Measurements from ENCODE around the gene SPINT1.

DNA sequence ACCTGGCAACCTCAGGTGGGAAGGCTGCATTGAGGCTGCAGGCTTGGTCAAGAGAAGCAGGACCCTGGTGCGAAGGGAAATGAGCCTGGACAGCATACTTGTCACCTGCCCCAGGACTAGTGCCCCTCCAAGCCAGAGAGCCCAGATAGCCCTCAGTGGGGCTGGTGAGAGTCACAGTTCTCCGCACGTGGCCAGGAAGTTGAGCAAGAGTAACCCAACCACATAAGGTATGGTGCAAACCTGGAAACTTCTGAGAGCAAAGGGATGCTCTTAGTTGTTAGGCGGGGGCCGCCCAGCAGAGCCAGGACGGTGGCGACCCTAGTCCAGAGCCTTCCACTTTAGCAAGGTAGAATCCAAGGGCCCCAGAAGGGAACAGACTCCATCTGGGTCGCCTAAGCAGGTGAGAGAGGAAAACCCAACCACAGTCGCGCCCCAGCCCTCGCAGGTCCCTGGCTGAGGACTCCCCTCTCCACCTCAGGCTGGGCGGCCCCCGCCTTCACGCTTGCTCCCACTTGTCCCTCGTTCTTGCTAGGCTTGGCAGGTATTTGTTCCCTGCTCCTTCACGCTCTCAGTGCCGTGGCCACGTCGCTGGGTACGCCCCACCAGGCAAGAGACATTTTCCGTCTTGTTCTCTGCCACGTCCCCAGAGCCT lies 49.3 kb downstream of the SPINT1 start:
- TF ChIP-seq, protein P1, sequence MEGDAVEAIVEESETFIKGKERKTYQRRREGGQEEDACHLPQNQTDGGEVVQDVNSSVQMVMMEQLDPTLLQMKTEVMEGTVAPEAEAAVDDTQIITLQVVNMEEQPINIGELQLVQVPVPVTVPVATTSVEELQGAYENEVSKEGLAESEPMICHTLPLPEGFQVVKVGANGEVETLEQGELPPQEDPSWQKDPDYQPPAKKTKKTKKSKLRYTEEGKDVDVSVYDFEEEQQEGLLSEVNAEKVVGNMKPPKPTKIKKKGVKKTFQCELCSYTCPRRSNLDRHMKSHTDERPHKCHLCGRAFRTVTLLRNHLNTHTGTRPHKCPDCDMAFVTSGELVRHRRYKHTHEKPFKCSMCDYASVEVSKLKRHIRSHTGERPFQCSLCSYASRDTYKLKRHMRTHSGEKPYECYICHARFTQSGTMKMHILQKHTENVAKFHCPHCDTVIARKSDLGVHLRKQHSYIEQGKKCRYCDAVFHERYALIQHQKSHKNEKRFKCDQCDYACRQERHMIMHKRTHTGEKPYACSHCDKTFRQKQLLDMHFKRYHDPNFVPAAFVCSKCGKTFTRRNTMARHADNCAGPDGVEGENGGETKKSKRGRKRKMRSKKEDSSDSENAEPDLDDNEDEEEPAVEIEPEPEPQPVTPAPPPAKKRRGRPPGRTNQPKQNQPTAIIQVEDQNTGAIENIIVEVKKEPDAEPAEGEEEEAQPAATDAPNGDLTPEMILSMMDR (IDR thresholded peaks at IDR 0.05; ENCODE audit: borderline replicate concordance, extremely low read depth, low read length, poor library complexity, severe bottlenecking), result no peak
- no peak for TF ChIP-seq EZH2 (IDR thresholded peaks at IDR 0.05; ENCODE audit: borderline replicate concordance, low read depth, low read length, severe bottlenecking)

Measured in DND-41 (cell line).